GM18907 (cell line): ENCODE results near the gene NBAS.
"Not testable (repeated sequence)": the region's sequence is repeated elsewhere in the genome, so short reads cannot be mapped to it uniquely, and the experiment has no call there.

Source experiments
- ATAC-seq: cut with Tn5 transposase; IDR thresholded peaks from one replicate; pipeline ENCODE4 v1.9.1; 2021; ENCODE audit warnings: mild to moderate bottlenecking, moderate library complexity; ENCODE audit not compliant: unreplicated experiment

NBAS gene

GRCh38 chr2:15325296-15325695, 235.8 kb downstream of the NBAS start:
- ATAC-seq: no peak

DNA sequence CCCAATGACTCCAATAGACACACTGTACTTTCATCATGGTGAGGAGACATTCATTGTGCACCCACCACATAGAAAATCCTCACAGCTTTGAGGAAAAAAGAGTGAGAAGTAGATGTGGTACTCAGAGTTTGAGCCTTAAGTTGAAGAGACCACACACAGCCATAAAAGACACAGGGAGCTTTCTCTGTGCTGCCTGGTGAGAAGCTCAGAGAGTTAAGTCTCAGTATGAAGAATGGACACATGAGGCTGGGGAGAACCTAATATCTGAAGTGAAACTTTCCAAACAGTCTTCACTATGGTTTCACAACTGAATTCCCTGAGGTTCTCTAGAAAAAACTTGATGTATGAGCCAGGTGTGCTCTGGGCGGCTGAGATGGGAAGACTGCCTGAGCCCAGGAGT, 237.9 kb downstream of the NBAS start:
- no peak for ATAC-seq

GRCh38 chr2:15321481-15321880, 239.7 kb downstream of the NBAS start:
- not testable (repeated sequence) for ATAC-seq

GRCh38 chr2:15316370-15316814, 244.7 kb downstream of the NBAS start:
- no peak for ATAC-seq

DNA sequence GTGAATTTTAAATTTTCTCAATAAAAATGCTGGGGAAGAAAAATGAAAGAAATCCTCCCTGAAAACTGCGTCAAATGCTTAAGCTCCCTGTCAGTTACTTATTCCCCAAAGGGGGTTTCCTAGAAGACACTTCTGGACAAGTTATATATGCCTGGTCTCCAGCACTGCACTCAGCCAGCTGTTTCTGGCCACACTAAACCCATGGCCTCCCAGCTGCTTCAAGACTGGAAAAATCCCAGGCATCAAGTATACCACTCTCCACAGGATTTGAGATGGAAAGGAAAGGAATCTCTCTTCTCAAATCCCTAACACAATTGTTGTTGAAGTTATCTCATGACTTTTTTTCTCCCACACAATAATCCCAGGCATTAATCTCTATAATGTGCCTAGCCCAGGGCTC, 245.7 kb downstream of the NBAS start:
- ATAC-seq: no peak

DNA sequence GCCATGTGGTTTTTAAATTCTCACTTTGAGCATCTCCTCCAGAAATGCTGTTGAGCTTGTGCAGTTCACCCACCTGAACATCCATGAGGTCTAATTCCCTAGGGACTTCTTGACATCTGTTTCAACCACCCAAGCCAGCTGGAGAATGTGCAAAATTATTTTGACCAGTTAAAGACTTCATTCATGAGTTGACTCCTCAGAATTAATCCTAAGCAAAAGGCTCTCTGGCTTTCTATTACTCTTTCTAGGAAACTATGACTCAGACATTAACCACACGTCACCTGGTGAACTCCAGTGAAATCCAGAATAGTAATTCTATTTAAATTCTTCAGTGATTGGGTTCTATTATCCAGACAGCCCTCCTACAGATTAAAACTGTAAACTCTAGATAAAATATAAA, 247.5 kb downstream of the NBAS start:
- ATAC-seq: peak; percentile 81

DNA sequence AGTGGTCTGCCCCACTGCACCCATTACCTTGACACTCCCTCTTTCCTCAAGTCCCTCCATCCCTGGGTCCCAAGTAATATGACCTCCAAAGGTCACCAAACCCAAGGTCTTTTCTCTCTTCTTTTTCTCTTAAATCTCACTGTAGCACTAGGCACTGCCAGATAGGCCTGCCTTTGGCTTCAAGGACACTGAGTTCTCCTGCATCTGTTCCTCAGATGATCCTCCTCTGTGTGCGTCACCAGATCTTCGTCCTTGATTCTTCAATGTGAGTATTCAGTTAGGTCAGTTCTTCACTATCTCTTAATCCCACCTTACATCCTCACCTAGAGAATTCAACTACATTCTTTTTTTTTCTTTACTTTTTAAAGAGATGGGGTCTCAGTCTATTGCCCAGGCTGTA, 249.2 kb downstream of the NBAS start:
- ATAC-seq: no peak

- peak; percentile 72 for ATAC-seq
Observed at GRCh38 chr2:15311201-15311907, 249.8 kb downstream of the NBAS start.

- no peak for ATAC-seq
Observed at GRCh38 chr2:15307526-15307925, 253.6 kb downstream of the NBAS start.

DNA sequence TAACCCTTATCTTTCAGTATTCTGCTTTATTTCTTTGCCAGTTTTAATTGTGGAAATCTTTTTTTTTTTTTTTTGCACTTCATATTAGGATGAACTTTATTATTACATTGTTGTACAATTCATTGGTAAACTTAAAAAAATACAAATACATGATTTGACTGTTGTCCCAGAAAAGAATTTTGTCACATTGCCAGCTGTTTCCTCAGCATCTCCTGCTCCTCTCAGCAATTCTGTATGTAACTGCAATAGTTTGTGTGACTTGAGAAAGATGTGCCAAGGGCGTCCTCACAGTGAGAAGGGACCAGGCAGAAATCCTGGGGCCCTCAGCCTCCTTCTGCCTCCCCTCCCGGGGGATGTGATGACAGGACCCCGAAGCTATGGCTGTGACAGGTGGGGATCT, 254.4 kb downstream of the NBAS start:
- no peak for ATAC-seq

DNA sequence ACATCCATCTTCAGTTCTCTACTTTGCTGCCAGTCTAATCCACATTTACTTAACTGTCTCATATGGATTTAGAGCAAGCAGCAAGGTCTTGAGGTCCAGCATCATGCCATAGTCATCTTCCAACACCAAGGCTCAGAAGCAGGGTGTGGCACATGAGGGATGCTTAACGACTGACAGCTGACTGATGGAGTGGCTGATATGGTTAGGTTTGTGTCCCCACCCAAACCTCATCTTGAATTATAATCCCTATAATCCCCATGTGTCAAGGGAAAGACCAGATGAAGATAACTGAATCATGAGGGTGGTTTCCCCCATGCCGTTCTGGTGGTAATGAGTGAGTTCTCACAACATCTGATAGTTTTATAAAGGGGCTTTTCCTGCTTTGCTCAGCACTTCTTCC, 257.3 kb downstream of the NBAS start:
- ATAC-seq: no peak

DNA sequence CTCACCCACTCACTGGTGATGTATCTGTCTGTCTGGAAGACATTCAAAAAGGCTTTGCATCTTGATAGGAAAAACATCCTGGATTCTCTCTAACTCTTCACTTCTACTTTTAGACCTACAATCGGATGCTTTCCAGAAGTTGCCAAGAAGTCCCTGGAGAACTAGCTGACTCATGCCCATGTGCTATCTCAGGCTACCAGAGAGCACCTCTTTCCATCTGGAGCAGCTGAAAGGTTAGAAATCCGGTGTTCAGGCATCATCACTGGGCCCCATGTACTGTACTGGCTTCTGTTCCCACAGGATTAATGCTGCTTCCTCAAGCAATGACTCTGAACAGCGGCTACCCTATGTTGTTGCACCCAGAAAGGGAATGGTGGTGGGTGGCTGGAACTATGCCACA, 259.0 kb downstream of the NBAS start:
- no peak for ATAC-seq

- no peak for ATAC-seq
Observed at GRCh38 chr2:15300624-15301573, 260.2 kb downstream of the NBAS start.

DNA sequence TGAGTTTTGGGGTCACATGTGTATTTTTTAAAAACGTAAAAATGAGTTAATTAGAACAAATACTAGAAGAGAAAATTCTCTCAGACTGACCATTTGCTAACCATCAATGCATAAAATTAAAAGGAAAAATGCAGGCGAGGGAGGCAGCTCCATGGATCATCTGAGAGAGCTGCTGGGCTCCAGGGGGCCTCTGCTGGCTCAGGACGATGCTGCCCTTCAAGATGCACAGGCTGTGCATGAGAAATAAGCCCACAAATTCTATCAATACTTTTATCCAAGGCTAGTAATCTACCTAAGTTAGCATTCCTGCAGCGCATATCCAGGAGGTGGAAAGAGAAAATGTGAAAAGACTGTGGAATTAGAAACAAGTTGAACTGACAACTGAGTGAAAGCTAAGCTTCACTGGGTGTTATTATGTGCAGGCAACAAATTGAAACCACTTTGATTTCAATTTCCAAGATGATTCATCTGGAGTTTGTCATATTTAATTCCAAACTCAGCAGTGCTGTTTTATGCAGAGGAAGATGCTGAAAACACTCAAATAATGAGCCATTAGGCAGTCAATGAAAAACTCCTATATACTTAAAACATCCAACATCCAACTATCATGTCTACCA, 261.1 kb downstream of the NBAS start:
- ATAC-seq: no peak

GRCh38 chr2:15298770-15299169, 262.4 kb downstream of the NBAS start:
- no peak for ATAC-seq

GRCh38 chr2:15293262-15293937, 267.7 kb downstream of the NBAS start:
- peak; percentile 94 for ATAC-seq

GRCh38 chr2:15287447-15288184, 273.5 kb downstream of the NBAS start:
- ATAC-seq: no peak

DNA sequence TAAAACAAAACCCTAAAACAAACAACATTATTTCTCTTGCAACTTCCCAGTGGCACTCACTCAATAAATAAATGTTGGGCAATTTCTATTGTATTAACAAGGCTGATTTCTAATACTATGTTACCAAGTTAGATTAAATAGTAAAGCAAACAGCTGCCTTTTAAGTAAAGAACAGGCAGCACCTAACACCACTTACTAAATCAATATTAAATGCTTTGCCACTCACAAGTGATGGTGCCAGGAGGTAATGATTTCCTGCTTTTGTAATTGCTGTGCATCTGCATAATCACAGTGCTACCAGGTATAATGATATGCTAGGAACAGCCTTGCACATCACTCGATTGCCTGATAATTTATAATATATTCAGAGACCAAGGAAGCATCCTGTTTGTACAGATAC, 276.5 kb downstream of the NBAS start:
- ATAC-seq: no peak

DNA sequence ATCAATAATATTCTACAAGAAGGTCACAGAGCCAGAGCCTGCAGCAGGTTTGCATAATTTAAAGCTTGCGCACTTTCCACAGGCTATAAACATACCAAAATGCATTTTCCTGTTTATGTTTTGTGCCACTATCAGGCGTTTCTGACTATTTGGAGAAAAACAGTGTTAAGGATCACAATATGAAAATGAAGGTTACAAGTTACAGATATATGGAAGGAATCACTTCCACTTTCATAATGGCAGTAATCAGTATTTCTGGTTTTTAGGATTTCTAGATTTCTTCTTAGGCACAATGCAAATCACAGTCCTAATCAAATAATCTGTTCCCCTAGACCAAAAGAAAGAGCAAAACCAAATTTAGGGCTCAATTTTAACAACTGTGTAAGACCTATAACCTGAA, 279.5 kb downstream of the NBAS start:
- no peak for ATAC-seq

- ATAC-seq: no peak
Observed at GRCh38 chr2:15279201-15279876, 281.8 kb downstream of the NBAS start.
